Left renal cortex interstitium (tissue), 4 donors: Measurements from ENCODE around the gene TFDP2. TPM values are rescaled to one million over a fixed set of nuclear protein-coding genes. Genes with fewer than 3 reads are reported as not detected.
"Not testable (repeated sequence)": the region's sequence is repeated elsewhere in the genome, so short reads cannot be mapped to it uniquely, and the experiment has no call there.

Source experiments
- DNase-seq, 4 donors: peaks; one replicate each; pipeline ENCODE4 v3.0.0-alpha.2; 2013; ENCODE audit warnings: low read depth in 4 of 4, low spot score in 2 of 4, missing footprints in 1 of 4
- polyA plus RNA-seq, 4 donors: library from polyadenylated mRNA; unstranded; fragments of 120-200 nt; gene quantifications; one replicate each; pipeline ENCODE4 v1.2.1, GENCODE V29; 2013; ENCODE audit not compliant: insufficient read length in 4 of 4

TFDP2 gene
- polyA plus RNA-seq, 4 donors, result 74.5 to 97.9 (median 86.0) TPM

DNA sequence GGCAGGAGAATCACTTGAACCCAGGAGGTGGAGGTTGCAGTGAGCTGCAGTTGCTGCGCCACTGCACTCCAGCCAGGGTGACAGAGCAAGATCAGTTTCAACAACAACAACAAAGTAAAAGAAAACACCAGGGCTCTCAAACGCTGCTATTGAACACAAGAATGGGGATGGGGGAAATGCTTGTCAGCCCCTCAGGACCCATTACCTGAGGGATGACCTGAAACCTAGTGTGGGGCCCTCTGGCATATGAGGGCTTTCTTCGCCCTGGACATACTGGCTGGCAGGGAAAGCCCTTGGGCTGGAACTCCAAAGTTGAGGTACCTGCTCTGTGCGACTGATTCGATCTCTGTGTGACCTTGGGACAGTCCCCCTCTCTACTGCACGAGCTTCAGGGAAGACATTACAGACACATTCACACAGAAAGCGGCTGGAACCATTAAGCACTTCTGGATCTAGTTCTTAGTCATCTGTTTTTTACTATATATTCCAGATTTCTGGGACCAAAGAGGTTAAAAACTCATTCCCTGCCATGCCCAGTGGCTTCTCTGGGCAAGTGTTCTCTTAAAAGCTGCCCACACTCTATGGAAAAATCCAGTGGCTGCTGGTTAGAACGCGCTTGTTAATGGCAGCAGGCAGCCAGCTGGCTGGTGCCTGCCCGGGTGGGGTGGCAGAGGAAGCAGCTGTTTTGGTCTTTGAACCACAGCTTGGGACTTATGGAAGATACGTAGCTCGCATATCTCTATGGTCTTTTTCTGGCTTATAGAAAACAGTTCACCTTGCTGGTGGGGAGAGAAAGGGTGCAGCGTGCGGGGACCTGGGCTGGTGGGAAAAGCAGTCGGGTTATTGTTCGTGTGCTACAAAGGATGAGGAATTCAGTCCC, 215.7 kb downstream of the TFDP2 start:
- no peak for DNase-seq

DNA sequence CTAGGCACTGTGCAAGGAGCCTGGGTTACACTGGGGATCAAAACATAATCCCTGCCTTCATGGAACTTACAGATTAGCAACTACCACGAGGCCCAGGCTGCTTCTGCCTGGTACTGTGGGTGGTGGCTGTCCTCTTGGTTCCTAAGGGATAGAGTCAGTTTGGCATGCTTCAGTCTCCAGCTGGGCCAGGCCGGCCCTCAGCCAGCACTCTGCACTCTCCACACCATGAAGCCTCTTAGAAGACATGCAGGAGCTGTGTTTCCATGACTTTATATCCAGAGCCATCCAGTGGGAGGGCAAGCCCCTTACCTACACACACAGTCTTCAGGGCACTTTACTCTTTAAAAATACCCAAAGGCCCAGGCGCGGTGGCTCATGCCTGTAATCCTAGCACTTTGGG, 218.5 kb downstream of the TFDP2 start:
- no peak for DNase-seq

DNA sequence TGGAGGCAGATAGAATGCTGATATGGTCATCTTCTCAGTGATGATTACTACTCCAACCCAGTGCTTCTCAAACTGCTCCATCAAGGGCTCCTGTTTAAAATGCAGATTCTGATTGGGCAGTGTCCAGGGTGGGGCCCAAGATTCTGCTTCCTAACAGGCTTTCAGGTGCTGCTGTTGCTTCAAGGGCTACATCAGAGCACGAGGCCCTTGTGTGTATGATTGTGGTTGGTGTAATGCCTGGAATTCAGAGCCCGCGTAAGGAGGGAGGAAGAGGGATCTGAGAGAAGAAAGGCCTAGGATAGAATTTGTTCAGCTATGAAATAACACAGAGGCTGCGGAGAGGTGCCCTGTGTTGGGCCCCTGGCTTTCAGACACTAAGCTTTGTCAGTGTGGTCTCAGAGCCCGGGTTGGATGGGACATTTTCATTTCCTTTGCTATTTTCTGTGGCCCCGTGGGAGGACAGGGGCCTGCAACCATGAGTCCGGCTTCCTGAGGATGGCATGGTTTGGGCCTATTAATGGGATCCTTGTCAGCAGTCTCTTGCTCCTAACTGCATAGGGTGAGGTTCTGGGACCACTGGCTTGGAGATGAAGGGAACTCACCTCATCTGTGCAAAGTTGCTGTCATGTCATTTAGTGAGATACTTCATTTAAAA, 219.9 kb downstream of the TFDP2 start:
- no peak for DNase-seq

DNA sequence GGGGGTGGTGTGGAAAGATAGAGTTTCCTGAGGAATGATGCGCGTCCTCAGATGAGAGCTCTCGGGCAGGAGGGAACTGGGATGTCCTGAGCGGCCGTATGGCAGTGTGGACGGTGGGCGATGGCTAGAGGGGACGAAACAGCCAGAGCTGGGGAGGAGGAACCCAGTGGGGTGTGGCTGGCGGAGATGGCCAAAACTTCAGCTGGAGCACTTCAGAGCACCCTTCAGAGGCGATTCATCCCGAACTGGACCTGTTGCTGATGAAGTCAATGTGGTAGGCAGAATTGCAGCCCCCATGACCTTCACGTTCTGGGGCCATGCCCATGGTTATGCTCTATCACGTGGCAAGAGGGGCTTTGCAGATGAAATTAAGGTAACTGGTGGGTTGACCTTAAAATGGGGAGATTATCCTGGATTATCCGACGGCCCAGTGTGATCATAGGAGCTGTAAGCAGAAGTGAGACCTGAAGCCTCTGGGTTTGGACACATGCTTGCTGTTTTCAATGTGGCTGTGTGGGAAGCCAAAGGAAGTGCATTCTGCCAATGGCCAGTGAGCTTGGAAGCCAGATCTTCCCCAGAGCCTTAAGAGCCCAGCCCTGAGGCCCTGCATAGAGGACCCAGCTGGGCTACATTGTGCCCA, 220.6 kb downstream of the TFDP2 start:
- no peak for DNase-seq

GRCh38 chr3:141926929-141927328, 222.4 kb downstream of the TFDP2 start:
- DNase-seq, result no peak

- DNase-seq, result not testable (repeated sequence)
These were observed 223.7 kb downstream of the TFDP2 start for GRCh38 chr3:141925677-141926076.

DNA sequence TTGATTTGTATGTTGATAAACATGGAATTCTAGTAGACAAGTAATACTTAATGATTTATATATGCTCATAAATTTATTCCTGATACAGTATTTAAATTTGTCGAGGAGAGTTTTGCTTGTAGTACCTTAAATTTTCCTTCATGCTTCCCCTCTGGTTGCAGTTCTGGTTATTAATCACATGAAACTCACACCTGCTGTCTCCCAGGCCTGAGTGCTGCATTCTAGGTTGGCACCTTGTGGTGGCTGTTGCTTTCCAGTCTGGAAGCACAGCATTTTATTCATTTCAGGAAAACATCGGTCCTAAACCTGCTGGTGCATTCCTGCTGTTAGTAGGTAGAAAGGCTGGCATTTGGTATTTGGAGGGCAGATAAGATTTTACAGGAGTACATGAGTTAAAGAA, 228.0 kb downstream of the TFDP2 start:
- no peak for DNase-seq

GRCh38 chr3:141920701-141921100, 228.6 kb downstream of the TFDP2 start:
- DNase-seq, result no peak

DNA sequence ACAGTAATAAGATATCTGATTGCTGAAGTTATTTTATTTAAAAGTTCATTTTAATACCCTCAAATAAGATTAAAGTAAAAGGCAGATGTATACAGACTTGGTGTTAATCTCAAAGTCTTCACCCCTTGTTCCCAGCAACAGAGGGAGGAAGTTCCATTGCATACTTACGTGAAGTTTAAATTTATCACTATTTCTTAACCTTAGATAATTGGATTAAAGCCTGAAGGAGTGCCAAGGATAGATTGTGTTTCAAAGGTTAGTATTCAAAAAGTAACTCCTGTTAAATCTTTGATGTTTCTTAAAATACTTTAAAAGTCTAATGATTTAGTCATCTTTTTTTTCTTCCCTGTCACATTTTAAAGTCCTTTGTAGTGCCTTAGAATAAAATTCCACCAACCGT, 233.6 kb downstream of the TFDP2 start:
- DNase-seq, result no peak

GRCh38 chr3:141915016-141915415, 234.3 kb downstream of the TFDP2 start:
- DNase-seq, result no peak

DNA sequence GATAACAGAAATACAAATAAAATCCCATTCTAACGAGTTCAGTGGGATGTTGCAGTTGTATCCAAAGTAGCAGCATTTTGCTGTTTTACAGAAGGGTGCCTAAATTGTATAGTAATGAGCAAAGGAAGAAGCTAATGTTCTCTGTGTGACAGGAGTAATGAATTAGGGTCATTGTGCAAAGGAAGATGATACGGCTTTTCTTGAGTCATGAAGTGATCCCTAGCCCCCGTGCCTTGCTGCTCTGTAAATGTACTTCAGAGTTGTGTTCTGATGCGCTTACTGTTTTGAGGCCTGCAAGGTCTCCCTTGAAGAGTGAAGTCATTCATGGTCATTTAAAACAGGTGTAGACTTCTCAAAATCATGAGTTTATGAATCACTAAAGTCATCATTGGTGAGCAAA, 235.0 kb downstream of the TFDP2 start:
- DNase-seq, result no peak

DNA sequence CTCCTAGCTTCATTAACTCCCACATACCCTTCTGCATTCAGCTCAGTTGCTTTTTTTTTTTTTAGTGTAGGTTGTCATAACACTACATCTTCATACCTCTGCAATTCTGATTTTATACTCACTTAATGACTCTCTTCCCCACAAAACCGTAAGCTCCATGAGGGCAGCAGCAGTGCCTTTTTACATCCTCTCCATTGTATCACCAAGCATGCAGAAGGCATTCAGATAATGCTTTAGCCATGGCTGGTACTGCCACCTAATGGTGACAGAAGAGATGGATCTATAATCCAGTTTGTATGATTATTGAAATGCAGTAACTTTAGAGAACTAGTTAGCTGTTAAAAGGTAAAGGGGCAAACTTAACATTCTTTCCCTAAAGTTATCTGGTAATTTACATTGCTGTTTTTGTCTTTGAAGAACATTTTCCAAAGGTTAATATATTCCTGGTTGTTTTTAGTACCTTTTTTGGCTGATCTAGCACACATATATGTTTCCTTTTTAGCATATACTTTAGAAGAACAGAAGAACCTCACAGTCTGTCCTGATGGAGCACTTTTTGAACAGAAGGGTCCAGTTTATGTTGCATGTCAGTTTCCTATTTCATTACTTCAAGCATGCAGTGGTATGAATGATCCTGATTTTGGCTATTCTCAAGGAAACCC, 236.1 kb downstream of the TFDP2 start:
- DNase-seq, result no peak

- not testable (repeated sequence) for DNase-seq
These were observed 239.4 kb downstream of the TFDP2 start for GRCh38 chr3:141909986-141910385.

DNA sequence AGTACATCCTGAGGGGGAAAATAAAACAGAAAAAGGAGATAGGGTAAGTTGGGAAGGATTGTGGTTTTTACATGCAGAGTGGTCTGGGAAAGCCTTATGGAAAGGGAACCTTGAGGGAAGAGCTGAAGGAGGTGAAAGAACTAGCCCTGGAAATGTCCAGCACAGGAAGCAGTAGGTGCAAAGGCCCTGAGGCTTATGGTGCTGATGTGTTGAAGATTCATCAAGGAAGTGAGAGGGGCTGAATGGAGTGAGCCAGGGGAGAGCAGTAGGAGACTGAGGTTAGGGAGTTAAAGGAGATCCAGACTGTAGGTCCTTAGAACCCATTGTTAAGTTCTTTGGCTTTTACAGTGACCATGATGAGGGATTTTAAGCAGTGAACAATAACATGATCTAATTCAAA, 239.9 kb downstream of the TFDP2 start:
- DNase-seq, result no peak

GRCh38 chr3:141905129-141905528, 244.2 kb downstream of the TFDP2 start:
- no peak for DNase-seq

DNA sequence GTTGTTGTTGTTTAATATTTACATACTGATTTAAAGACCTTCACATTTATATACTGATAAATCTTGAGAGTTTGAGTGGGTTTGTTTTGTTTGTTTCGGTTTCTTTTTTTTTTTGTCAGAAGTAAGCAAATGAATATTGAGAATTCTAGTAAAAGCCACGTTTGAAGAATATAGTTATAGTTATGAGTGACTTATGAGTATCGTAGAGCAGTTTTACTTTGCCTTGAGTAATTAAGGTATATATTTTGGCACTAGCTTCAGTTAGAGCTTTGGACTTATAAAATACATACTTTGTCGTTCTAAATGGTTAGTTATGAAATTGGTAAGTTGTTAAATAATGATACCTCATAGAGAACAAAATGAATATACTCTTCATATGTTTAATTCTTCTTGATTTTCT, 245.1 kb downstream of the TFDP2 start:
- DNase-seq, result no peak

DNA sequence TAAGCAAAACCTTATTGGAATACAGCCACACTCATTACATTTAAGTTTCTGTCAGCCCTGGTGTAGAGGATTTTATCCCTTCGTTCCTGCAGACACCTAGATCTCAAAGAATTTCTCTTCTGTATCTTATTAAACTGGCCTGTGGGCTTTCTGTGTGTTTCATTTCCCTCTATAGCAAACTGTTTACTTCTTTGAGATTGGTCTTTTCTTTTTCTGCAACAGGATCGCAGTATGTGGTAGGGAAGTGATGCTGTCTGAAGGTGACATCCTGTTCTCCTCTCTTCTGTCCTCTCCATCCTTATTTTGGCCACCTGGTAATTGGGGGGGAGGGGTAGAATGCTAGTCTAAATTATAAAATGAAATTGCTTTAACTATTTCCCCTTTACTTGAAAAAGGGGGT, 247.4 kb downstream of the TFDP2 start:
- DNase-seq, result no peak

GRCh38 chr3:141900343-141900742, 249.0 kb downstream of the TFDP2 start:
- DNase-seq, result no peak

DNA sequence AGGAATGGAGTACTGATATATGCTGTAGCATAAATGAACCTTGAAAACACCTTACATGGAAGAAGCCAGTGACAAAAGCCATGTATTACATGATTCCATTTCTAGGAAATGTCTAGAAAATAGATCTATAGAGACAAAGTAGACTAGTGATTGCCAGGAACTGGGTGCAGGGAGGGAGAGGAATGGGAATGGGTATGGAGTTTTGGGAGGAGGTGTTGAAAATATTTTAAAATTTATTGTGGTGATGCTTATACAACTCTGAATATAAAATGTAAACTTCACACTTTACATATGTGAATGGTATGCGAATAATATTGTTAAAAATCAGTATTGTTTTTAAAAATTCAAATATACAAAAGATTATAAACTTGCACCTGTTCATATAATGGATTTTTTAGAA, 250.4 kb downstream of the TFDP2 start:
- no peak for DNase-seq

GRCh38 chr3:141895731-141896130, 253.6 kb downstream of the TFDP2 start:
- DNase-seq, result no peak

GRCh38 chr3:141894524-141895176, 254.7 kb downstream of the TFDP2 start:
- DNase-seq, result no peak
